GM19240 (cell line): ENCODE measurements around the gene UBE2E2.
"Not testable (repeated sequence)": the region's sequence is repeated elsewhere in the genome, so short reads cannot be mapped to it uniquely, and the experiment has no call there.

Experiments used
- DNase-seq: peaks from one replicate; pipeline ENCODE4 v3.0.0; 2011; ENCODE audit warnings: low spot score; ENCODE audit not compliant: insufficient read length

The UBE2E2 gene

DNA sequence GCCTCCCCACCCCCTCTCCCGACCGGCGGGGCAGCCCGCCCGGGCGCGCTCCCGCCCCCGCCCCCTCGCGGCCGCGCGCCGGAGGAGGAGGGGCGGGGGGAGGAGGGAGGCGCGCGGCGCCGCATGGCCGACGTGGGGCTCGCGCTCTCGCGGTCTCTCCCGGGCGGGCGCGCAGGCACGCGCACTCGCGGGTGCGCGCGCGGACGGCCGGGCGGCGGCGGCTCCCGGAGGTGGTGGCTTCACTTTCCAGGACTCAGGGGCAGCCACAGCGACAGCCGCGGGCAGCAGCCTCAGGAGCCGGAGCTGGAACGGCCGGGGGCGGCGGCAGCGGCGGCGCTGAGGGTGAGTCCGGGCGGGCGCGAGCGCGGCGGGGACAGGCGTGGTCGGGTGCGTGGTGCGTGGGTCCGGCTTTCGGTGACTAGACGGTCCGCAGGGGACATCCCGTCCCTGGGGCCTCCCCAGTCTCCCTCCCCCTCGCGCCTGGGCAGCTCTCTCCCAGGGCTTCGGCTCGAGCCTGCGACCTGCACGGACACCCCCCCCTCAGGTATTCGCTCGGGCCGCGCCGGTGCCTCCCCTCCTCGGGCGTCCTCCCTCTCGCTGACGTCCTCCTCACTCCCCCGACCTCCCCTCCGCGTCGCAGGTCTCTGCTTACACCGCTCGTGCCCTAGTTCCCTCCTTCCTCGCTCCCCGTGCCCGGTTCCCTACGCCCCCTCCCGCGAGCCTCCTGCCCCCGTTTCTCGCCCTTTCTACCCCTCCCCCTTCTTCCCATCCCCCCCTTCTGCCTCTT lies at the start of gene UBE2E2:
TSS of gene UBE2E2 (plus strand) at position 407 of the 787 bp plus-strand sequence.
- DNase-seq, result peak; percentile 65

DNA sequence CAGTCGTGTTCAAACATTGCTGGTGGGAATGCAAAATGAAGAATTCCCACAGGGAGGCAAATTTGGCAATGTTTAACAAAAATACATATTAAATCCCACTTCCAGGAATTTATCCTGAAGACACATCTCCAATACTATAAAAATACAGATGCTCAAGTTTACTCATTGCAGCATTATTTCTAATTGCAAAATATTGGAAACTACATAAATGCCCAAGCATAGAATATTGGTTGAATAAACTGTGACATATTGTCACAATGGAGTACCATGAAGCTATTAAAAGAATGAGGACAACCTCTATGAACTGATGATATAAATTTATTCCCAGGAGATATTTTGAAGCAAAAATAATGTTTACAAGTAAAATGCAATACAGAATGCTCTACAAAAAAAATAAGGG lies 49.7 kb upstream of the UBE2E2 start:
- no peak for DNase-seq

- no peak for DNase-seq
Measured at GRCh38 chr3:23157331-23157730, 45.8 kb upstream of the UBE2E2 start.

DNA sequence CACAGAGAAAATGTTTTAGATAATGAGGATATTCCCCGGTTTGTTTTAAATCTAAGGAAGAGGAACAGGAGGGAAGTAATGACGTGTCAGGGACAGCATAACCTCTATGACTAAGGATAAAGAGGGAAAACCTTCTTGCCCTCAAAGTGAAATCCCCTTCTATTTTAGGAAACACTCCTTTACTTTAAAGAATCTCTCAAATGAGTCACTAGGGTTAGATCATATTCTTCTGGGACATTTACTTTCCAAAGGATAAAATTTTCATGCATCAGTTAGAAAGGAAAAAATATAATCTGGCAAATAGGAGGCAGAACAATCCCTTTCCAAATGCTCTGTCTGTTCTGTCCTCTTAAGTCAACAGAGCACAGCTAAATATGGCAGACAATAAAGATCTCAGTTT lies 43.2 kb upstream of the UBE2E2 start:
- DNase-seq, result no peak

GRCh38 chr3:23161308-23161707 lies 41.8 kb upstream of the UBE2E2 start:
- no peak for DNase-seq

DNA sequence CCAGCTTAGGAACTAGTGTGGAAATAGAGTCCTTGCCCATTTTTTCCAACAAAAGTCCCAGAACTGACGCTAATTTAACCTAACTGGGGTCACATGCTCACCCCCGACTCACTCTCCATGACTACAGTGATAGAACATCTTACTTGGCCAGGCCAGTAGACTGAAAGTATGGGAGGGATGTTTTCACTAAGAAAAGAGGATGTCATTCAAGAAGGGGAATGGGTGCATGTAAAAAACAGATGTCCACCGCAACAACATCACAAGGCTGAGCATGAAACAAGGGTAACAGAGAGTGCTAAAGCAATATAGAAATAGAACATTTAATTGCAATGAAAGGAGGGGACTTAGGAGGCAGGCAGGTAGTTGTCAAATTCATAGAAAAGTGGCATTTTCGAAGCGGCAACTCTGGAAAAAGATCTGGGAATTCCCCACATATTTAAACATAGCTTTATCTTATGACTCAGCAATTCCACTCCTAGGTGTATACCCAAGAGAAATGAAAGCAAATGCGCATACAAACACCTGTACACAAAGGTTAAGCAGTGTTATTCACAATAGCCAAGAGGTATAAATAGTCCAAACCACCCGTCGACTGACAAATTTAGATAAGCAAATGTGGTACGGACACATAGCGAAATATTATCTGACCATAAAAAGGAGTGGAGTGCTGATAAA lies 41.1 kb upstream of the UBE2E2 start:
- no peak for DNase-seq

DNA sequence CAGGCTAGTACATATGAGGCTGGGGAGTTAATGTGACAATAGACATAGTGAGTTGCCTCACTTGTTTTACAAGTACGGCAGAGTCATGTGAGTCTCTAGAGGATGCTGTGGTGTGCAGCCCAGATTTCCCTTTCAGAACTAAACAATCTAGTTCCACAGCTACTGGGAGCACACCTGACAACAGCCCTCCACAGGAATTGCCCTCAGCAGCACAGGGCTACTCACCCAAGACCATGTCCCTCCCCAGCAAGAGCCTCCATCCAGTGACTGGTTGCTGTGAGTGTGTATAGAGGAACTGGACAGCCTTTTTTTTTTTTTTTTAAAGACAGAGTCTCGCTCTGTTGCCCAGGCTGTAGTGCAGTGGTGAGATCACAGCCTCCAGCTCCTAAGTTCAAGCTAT lies 40.2 kb upstream of the UBE2E2 start:
- no peak for DNase-seq

DNA sequence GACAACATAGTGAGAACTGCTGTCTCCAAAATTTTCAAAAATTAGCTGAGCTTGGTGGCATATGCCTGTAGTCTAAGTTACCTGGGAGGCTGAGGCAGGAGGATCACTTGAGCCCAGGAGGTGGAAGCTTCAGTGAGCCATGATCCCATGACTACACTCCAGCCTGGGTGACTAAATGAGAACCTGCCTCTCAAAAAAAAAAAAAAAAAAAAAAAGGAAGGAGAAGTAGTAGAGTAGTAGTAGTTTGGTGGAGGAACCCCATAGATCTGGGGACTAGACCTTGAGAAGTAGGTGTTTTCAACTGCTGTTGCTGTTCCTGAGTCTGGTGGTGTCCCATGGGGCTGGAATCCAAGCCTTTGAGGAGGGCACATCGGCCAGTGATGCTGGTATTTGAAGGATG lies 38.4 kb upstream of the UBE2E2 start:
- no peak for DNase-seq

DNA sequence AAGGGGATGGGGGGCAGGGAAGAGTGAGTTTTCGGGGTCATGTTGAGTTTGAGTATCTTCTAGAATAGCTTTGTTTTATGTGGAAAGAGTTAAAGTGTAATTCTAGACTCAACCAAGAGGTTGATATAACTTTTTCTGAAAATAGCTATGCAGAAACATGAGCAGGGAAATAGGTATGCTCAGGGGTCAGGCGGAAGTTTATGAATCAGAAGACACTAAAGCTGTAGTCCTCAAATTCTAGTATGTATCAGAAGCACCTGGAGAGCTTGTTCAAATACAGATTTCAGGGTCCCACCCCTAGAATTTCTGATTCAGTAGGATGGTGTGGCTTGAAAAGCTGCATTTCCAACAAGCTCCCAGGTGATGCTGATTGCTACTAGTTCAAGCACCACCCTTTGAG lies 37.6 kb upstream of the UBE2E2 start:
- no peak for DNase-seq

DNA sequence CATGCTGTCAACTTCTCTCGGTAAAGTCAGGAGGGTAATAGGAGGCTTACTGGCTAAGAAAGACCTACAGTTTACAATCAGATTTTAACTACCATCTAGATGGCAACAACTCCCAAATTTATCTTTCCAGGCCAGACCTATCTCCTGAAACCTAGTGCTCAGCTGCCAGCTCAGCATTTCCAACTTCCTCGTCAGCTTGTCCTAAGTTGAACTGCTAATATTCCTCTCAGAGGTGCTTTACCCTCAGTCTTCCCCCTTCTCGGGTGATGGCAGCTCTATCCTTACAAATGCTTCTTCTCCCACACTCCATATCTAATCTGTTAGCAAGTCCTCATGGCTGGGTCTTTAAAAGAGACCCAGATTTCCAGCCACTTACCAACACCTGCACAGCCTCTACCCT lies 36.9 kb upstream of the UBE2E2 start:
- no peak for DNase-seq

- DNase-seq, result no peak
Measured at GRCh38 chr3:23166845-23167244, 36.3 kb upstream of the UBE2E2 start.

DNA sequence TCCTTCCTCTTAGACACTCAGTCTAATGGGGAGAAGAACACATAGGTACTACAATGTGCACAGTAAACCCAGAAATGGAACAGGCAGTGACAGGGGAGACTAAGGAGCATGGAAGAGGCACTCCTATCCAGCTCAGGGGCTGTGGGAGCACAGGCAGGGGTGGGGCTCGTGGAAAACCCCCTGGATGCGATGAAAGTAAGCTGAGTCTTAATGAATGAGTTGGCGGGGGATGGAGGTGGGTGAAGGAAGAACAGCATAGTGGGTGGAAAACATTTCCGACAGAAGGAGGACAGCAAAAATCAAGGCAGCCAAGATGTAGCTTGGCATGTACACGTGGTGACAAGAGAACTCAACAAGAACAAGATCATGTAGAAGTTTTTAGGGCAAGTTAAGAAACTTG lies 33.6 kb upstream of the UBE2E2 start:
- no peak for DNase-seq

GRCh38 chr3:23170291-23170690 lies 32.8 kb upstream of the UBE2E2 start:
- no peak for DNase-seq

DNA sequence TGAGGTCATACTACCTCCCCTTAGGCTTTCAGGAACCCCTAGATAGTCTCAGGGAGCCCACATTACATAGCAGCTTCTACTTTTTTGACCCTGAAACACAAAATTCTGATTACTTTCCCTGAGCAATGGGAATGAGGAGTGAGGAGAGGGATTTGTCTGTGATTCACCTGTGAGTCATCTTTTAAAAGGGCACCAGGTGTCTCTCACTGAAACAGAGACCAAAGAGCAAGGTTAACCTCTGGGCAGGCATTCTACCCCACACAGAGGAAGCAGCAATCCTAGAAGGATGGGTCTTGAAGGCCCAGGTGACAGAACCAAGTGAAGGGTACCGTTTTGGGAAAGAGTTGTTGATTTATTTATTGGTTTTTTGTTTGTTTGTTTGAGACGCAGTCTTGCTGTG lies 31.1 kb upstream of the UBE2E2 start:
- DNase-seq, result no peak

DNA sequence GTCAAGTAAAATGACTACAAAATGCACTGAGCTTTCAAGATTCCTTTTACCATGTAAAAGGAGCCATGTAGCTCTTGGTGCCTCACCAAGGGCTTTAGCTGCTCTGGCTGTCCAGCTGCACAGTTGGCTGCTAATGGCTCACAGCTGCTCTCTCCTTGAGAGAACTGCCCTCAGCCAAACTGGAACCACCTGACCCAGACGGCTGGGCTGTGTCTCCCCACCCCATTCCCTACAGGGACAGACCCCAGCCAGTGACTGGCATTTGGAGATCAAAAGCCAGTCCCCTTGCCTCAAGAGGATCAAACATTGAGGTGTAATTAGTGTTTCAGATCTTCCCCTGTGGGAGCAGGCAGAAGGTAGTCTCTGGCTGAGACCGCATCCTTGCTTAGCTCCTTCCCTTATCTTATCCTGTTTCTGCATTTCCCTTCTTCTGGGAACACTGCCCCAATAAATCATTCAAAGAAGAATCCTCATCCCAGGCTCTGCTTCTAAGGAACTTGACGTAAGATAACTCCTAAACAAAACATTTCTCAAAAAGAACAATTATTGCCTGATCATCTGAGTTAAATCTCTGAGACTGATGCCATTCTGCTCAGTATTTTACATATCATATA lies 28.6 kb upstream of the UBE2E2 start:
- DNase-seq, result no peak

- DNase-seq, result no peak
Measured at GRCh38 chr3:23175341-23176083, 27.6 kb upstream of the UBE2E2 start.

DNA sequence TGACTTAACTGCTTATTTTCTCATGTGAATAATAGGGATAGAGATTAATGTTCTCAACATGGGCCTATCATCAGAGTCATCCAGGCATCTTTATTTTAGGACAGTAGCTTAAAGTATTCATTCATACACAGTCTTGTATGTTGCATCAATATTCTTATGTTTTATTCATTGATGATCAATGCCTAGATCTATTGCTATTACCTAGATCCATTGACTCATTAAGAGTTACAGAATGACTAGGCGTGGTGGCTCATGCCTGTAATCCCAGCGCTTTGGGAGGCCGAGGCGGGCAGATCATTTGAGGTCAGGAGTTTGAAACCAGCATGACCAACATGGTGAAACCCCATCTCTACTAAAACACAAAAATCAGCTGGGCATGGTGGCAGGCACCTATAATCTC lies 26.3 kb upstream of the UBE2E2 start:
- not testable (repeated sequence) for DNase-seq

DNA sequence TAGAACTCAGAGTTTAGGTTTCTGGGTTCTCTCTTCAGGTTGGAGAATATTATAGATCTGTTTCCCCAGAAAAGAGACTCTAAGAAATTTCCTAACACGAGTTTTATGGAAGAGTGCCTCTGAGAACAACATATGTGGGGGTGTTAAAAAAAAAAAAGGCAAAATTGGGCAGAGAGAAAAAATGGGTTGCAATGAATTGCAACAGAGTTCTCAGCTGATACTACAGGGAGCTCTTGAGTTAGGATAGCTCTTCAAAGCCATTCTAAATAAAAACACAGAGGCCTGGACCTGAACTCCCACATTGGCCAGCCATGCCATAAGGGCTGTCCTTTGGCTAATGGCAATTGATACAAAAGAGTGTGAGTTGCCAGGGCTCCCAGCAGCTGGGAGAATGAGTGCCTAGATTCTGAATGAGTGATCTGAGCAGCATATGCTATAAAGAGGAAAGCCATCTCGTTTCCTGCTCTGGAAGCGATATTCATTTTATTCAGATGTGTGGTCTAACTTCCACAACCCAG lies 20.1 kb upstream of the UBE2E2 start:
- no peak for DNase-seq

DNA sequence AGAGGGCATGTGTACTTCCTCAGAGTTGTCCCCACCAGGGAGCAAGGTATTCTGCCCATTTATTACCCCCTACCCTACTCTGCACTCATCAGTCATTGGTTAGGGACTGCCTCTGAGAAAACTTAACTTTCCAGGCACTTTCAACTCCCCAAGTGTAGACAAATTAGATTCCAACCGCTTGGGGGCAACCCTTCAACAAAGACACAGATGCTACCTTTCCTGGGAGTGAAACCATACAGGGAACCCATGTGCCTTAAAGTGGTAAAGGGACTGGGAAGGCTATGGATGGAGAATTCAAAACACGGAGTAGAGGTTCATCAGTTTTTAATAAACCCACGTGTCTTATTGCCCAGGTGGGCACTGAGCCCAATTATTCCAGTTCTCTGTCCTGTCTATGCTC lies 19.4 kb upstream of the UBE2E2 start:
- DNase-seq, result no peak

GRCh38 chr3:23185861-23186260 lies 17.3 kb upstream of the UBE2E2 start:
- DNase-seq, result no peak

GRCh38 chr3:23189187-23189586 lies 13.9 kb upstream of the UBE2E2 start:
- no peak for DNase-seq

GRCh38 chr3:23192816-23193215 lies 10.3 kb upstream of the UBE2E2 start:
- no peak for DNase-seq
